ENCODE measurements around the gene NPAT.

DNA sequence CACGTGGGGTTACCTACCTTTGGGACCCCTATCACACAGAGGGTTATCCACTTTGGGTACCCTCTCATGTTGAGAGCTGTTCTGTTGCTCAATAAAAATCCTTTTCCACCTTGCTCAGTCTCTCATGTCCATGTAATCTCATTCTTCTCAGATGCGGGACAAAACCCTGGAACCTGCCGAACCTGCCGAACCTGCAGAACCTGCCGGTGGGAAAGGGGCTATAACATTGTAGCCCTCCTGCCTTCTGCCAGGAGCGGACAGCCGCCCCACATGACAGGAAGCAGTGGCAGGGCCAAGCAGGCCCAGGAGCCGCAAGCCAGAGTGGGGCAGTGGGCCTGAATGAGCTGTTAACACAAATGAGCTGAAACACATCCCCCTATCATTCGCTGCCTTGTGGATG lies 18.1 kb downstream of the NPAT start:
- TF ChIP-seq FOXA2 (IDR thresholded peaks at IDR 0.05): no peak
- TF ChIP-seq, protein P1, sequence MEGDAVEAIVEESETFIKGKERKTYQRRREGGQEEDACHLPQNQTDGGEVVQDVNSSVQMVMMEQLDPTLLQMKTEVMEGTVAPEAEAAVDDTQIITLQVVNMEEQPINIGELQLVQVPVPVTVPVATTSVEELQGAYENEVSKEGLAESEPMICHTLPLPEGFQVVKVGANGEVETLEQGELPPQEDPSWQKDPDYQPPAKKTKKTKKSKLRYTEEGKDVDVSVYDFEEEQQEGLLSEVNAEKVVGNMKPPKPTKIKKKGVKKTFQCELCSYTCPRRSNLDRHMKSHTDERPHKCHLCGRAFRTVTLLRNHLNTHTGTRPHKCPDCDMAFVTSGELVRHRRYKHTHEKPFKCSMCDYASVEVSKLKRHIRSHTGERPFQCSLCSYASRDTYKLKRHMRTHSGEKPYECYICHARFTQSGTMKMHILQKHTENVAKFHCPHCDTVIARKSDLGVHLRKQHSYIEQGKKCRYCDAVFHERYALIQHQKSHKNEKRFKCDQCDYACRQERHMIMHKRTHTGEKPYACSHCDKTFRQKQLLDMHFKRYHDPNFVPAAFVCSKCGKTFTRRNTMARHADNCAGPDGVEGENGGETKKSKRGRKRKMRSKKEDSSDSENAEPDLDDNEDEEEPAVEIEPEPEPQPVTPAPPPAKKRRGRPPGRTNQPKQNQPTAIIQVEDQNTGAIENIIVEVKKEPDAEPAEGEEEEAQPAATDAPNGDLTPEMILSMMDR (IDR thresholded peaks at IDR 0.05; ENCODE audit: low read depth, low read length, missing input control): no peak
- no peak for TF ChIP-seq JUND (IDR thresholded peaks at IDR 0.05)
- no peak for TF ChIP-seq EGR1 (IDR thresholded peaks at IDR 0.05; ENCODE audit: low read depth in 2 of 2)
- no peak for TF ChIP-seq FOXA1 (IDR thresholded peaks at IDR 0.05)
- TF ChIP-seq, protein P2, sequence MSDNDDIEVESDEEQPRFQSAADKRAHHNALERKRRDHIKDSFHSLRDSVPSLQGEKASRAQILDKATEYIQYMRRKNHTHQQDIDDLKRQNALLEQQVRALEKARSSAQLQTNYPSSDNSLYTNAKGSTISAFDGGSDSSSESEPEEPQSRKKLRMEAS (IDR thresholded peaks at IDR 0.05): no peak
- TF ChIP-seq TAF1 (conservative IDR thresholded peaks at IDR 0.05): no peak
- no peak for TF ChIP-seq GABPA (IDR thresholded peaks at IDR 0.05 in 1 of 2, conservative IDR thresholded peaks at IDR 0.05 in 1 of 2)
- TF ChIP-seq RAD21 (IDR thresholded peaks at IDR 0.05): no peak

Measured in liver (tissue), 3 donors.